OCI-LY3 (cell line): Measurements from ENCODE around the gene LSM12.

ENCODE experiments used
- H2AFZ ChIP-seq: fragments of 200-600, 300-600 bp; shearing (Covaris generic); 2 replicates; pipeline ENCODE4 v1.6.0; 2014; ENCODE audit warnings: antibody characterized with exemption, low read depth, low read length
- H3K27ac ChIP-seq: fragments of 200-600, 300-600 bp; sonication (generic); 2 replicates; pipeline ENCODE4 v1.5.1; 2014; ENCODE audit warnings: mild to moderate bottlenecking, low read length, moderate library complexity, mixed read lengths
- H3K27me3 ChIP-seq: fragments of 200-600, 300-600 bp; sonication (generic); 2 replicates; pipeline ENCODE4 v1.6.1; 2014; ENCODE audit warnings: low read depth, low read length, mixed read lengths
- H3K36me3 ChIP-seq: fragments of 200-600, 300-600 bp; sonication (generic); replicated peaks from 2 replicates; pipeline ENCODE3; 2014; ENCODE audit warnings: low read depth, low read length, mixed read lengths
- H3K4me1 ChIP-seq: fragments of 300-600, 200-600 bp; sonication (generic); 2 replicates; pipeline ENCODE4 v1.6.1; 2014; ENCODE audit warnings: low read length, mixed read lengths
- H3K4me2 ChIP-seq: fragments of 200-600, 300-600 bp; sonication (generic); 2 replicates; pipeline ENCODE4 v1.6.1; 2014; ENCODE audit warnings: low read length, mixed read lengths
- H3K4me3 ChIP-seq: fragments of 300-600, 200-600 bp; sonication (generic); 2 replicates; pipeline ENCODE4 v1.5.1; 2014; ENCODE audit warnings: antibody characterized with exemption, mild to moderate bottlenecking, low read length, moderate library complexity
- H3K79me2 ChIP-seq: fragments of 300-600, 200-600 bp; shearing (Covaris generic); 2 replicates; pipeline ENCODE4 v1.6.1; 2014; ENCODE audit warnings: mild to moderate bottlenecking, low read length, mixed read lengths
- H3K9ac ChIP-seq: fragments of 300-600, 200-600 bp; shearing (Covaris generic); 2 replicates; pipeline ENCODE4 v1.6.0; 2014; ENCODE audit warnings: mild to moderate bottlenecking, low read length, moderate library complexity
- H3K9me3 ChIP-seq: fragments of 200-600, 300-600 bp; shearing (Covaris generic); 2 replicates; pipeline ENCODE4 v1.6.1; 2014; ENCODE audit warnings: low read length, mixed read lengths; ENCODE audit not compliant: insufficient read depth
- H4K20me1 ChIP-seq: fragments of 200-600, 300-600 bp; sonication (generic); 2 replicates; pipeline ENCODE4 v1.6.1; 2016; ENCODE audit warnings: low read length, mixed read lengths; ENCODE audit not compliant: insufficient read depth
- EZH2phosphoT487 ChIP-seq: fragments of 200-600 bp; shearing (Covaris generic); IDR thresholded peaks from 2 replicates; pipeline ENCODE4 v1.6.1; 2018; ENCODE audit warnings: antibody characterized with exemption, mixed run types, low read depth
- TF ChIP-seq, protein P1 (sequence below): fragments of 200-600, 300-600 bp; sonication (generic); IDR thresholded peaks from 2 replicates; pipeline ENCODE4 v1.5.1; 2014; ENCODE audit warnings: antibody characterized with exemption, low read length, low read depth

LSM12 gene

DNA sequence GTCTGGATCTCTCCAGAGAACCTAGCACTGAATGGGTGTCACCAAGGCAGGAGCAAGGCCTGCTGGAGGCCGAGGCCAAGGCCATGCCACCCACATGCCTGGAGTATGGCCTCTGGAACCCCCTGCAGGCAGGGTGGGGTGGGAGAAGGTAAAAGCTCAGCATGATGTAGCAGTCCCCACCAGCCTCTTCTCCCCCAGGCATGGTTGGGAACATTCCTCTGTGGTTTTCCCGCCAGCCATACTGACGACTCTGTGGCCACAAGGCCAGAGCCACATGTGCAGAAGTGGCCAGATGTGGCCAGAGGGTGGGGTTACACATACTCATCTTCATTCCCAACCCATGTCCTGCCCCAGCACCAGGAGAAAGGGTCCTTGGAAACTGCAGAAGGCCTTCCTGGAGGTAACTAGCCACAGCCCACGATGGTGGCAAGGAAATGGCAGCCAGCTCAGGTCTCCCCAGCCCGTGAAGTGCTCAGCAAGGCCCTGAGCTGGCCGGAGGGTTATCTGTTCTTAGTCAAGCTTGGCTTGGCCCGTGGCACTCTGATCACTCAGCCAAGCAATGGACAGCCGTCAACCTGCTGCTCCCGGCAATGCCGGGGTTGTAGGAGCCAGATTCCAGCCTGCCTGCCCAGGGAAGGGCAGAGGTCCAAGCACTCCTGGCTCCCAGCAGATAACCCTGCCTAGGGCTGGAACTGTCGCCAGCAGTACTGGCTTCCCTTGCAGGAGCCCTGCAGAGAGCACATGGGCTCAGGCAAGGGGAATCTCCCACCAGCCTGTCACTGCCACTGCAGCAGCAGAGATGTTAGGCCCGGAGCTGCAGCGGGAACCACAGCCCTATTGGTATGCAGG lies 30.9 kb upstream of the LSM12 start:
- H3K4me2 ChIP-seq, result no peak overlapping the region
- H3K27ac ChIP-seq, result no peak overlapping the region

GRCh38 chr17:44095647-44096496 lies 29.4 kb upstream of the LSM12 start:
- no peak for TF ChIP-seq EZH2phosphoT487
- TF ChIP-seq, protein P1, sequence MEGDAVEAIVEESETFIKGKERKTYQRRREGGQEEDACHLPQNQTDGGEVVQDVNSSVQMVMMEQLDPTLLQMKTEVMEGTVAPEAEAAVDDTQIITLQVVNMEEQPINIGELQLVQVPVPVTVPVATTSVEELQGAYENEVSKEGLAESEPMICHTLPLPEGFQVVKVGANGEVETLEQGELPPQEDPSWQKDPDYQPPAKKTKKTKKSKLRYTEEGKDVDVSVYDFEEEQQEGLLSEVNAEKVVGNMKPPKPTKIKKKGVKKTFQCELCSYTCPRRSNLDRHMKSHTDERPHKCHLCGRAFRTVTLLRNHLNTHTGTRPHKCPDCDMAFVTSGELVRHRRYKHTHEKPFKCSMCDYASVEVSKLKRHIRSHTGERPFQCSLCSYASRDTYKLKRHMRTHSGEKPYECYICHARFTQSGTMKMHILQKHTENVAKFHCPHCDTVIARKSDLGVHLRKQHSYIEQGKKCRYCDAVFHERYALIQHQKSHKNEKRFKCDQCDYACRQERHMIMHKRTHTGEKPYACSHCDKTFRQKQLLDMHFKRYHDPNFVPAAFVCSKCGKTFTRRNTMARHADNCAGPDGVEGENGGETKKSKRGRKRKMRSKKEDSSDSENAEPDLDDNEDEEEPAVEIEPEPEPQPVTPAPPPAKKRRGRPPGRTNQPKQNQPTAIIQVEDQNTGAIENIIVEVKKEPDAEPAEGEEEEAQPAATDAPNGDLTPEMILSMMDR, result no peak
- H3K79me2 ChIP-seq, result no peaks in the 10 kb centered on the region
- H4K20me1 ChIP-seq, result no peaks in the 10 kb centered on the region; the same call in 1 of the 2 replicates
- H3K9me3 ChIP-seq, result no peaks in the 10 kb centered on the region
- no peaks in the 10 kb centered on the region for H3K27me3 ChIP-seq
- no peak overlapping the region for H3K27ac ChIP-seq
- H3K4me2 ChIP-seq, result peak overlapping the region; percentile 46
- H3K4me1 ChIP-seq, result peaks cover 11% of the 10 kb centered on the region
- H3K36me3 ChIP-seq, result no peaks in the 10 kb centered on the region
- H2AFZ ChIP-seq, result no peak overlapping the region
- no peak overlapping the region for H3K4me3 ChIP-seq
- no peak overlapping the region for H3K9ac ChIP-seq

More for the DNA sequence above, 30.9 kb upstream of the LSM12 start:
- Histone ChIP-seq H3K27me3 (no peaks in the 10 kb centered on the region), H4K20me1 (no peaks in the 10 kb centered on the region; the same call in 1 of the 2 replicates), H3K4me3 (no peak overlapping the region), H3K36me3 (no peaks in the 10 kb centered on the region), H3K9me3 (no peaks in the 10 kb centered on the region), H2AFZ (no peak overlapping the region), H3K4me1 (peaks cover 11% of the 10 kb centered on the region), H3K79me2 (no peaks in the 10 kb centered on the region), H3K9ac (no peak overlapping the region)
- TF ChIP-seq EZH2phosphoT487, result no peak
- TF ChIP-seq, protein P1, result no peak

GRCh38 chr17:44095388-44095646 lies 28.8 kb upstream of the LSM12 start:
- Histone ChIP-seq H3K4me3 (no peak overlapping the region), H4K20me1 (no peaks in the 10 kb centered on the region; the same call in 1 of the 2 replicates), H3K9ac (no peak overlapping the region), H3K27me3 (no peaks in the 10 kb centered on the region), H3K9me3 (no peaks in the 10 kb centered on the region), H2AFZ (no peak overlapping the region), H3K4me1 (peaks cover 11% of the 10 kb centered on the region), H3K79me2 (no peaks in the 10 kb centered on the region), H3K4me2 (peak overlapping the region; percentile 46; the same call in 1 of the 2 replicates), H3K27ac (no peak overlapping the region), H3K36me3 (no peaks in the 10 kb centered on the region)
- TF ChIP-seq, protein P1, result no peak
- TF ChIP-seq EZH2phosphoT487, result no peak

GRCh38 chr17:44094701-44095387 lies 28.4 kb upstream of the LSM12 start:
- Histone ChIP-seq H3K27me3 (no peaks in the 10 kb centered on the region), H4K20me1 (no peaks in the 10 kb centered on the region; the same call in 1 of the 2 replicates), H3K36me3 (no peaks in the 10 kb centered on the region), H3K27ac (no peak overlapping the region), H3K4me3 (no peak overlapping the region), H3K4me2 (no peak overlapping the region), H3K4me1 (peaks cover 11% of the 10 kb centered on the region), H3K9me3 (no peaks in the 10 kb centered on the region), H2AFZ (no peak overlapping the region), H3K79me2 (no peaks in the 10 kb centered on the region), H3K9ac (no peak overlapping the region)
- TF ChIP-seq, protein P1, result no peak
- no peak for TF ChIP-seq EZH2phosphoT487
